Epithelial cell of esophagus (primary cell): ENCODE results near the gene CHAT.

Experiments used
- DNase-seq: peaks from one replicate; pipeline ENCODE4 v3.0.0; 2010; ENCODE audit warnings: low read depth
- H3K4me3 ChIP-seq: 2 replicates; pipeline ENCODE4 v1.5.1; 2011; ENCODE audit warnings: mild to moderate bottlenecking, low read length, control low read depth
- CTCF ChIP-seq: IDR thresholded peaks from 2 replicates; pipeline ENCODE4 v1.5.1; 2011; ENCODE audit warnings: low read depth, mild to moderate bottlenecking, low read length, control low read depth, inconsistent platforms; ENCODE audit not compliant: insufficient read depth; ENCODE audit errors: missing control alignments

Gene CHAT

DNA sequence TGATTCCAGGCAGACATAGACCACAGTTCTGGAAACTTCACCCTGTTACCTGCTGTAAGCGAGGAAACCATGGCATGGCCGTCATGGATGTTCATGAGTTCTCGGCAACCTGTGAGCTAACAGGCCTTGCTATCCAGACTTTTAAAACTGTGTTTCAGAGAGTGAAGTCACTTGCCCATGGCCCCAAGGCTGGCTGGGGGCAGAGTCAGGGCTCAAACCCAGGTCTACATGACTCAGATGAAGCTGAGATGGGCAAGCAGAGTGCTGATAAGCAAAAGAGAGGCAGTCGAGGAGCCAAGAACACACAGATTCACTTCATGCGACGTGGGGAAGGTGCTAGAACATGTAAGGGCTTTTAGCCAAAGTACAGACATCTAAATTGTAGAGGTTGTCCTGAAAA, 97.1 kb downstream of the CHAT start:
- TF ChIP-seq CTCF: no peak
- H3K4me3 ChIP-seq: no peak overlapping the region
- DNase-seq: no peak

DNA sequence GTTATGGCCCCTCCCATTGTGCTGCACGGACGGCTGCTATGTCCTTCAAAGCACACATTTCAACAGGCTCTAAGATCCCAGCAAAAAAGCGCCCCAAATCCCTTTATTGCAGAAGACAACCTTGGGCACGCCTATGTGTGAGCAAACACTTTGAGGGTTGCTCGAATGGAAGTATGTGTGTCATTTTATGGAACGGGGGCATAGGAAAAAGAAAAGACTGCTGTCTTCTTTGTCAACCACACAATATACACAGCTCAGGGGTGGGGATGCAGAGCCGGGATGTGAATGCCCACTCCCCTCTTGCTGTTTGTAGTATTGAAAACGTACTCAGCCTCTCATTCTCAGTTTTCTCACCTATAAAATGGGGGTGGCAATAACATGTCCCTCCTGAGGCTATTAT, 97.6 kb downstream of the CHAT start:
- no peak overlapping the region for H3K4me3 ChIP-seq
- TF ChIP-seq CTCF: no peak
- DNase-seq: no peak

DNA sequence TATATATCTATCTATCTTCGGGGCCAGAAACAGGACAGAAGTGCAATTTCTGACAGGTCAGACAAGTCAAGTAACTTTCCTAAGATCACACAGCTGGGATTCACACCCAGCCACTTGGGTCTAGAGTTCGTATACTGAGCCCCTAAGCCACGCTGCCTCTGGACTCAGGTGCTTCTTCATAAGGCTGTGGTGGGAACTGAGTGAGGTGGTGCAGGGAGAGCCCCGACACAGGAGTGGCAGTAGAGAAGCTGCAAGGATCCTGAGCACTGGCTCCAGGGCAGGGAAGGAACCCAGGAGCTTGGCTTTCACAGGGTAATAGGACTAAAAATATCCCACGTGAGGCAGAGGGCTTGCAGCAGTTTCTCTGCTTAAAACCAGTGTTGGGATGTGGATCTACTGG, 99.4 kb downstream of the CHAT start:
- no peak overlapping the region for H3K4me3 ChIP-seq

More for the DNA sequence above, 99.4 kb downstream of the CHAT start:
- DNase-seq: no peak
- no peak for TF ChIP-seq CTCF
